ENCODE measurements around the gene ARL14EP. TPM values are rescaled to one million over a fixed set of nuclear protein-coding genes. Genes with fewer than 3 reads are reported as not detected.

ARL14EP gene
- total RNA-seq, 1 donor from 2014 or later: 38.9 TPM

DNA sequence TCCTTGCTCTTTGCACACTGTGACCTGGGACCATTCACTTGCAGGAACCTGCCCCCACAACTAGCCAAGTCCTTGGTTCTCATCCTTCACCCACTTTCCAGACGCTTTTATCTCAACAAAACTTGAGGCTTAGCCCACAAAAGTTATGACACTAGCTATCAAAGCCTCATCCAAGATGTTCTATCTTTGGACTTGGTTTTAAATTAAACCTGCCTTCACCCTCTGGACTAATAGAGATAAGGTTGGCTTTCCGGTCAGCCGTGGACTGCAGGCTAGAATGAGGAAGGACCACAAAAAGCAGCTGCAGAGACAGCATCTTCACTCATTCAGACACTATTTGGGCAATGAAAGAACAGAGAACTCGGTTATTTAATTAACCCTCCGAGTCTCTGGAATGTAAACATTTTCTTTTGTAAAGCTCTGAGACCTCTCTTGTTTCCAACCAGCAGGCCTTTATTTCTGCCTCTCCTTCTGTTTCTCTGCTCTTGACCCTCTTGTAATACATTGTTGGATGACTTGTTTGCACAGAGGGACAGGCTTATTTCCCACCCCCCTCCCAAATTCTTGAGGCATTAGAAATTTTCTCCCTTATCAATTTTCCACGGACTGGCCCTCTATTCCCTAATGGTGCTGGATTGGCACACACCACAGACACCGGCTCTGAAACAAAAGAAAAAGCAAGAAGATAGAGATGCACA, 41.4 kb downstream of the ARL14EP start:
- intact Hi-C loops (cut with DNase I): no loop called here
- ATAC-seq: no peak
- DNase-seq (ENCODE audit: missing footprints): no peak

DNA sequence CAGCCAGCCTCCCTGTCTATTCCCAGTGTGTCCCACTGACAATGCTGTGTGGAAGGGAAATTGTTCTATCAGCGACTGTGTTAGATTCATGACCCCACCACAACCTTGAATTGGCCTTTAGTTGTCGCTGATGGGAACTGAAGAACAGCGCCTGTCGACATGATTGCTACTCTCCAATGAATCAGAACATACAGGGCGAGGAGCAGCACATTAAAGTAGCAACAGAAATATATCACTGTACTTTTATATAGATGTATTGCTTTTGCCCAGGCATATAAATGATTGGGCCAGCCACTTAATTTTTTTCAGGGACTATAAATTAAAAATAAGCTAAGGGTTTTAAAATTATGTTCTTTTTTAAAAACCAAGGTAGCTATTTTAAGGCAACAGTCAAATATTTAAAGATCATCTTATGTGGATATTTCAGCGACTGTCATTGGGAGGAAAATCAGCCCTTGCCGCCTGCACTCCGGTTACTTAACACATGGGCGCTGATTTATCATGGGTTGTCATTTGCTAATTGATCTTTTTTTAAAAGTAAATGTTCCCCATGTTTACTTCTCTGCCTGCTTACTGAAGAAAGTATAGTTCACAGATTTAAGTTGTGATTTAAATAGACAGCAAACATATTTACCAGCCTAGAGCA, 42.1 kb downstream of the ARL14EP start:
- no peak for ATAC-seq
- DNase-seq (ENCODE audit: missing footprints): no peak
- intact Hi-C loops (cut with DNase I): no loop called here

DNA sequence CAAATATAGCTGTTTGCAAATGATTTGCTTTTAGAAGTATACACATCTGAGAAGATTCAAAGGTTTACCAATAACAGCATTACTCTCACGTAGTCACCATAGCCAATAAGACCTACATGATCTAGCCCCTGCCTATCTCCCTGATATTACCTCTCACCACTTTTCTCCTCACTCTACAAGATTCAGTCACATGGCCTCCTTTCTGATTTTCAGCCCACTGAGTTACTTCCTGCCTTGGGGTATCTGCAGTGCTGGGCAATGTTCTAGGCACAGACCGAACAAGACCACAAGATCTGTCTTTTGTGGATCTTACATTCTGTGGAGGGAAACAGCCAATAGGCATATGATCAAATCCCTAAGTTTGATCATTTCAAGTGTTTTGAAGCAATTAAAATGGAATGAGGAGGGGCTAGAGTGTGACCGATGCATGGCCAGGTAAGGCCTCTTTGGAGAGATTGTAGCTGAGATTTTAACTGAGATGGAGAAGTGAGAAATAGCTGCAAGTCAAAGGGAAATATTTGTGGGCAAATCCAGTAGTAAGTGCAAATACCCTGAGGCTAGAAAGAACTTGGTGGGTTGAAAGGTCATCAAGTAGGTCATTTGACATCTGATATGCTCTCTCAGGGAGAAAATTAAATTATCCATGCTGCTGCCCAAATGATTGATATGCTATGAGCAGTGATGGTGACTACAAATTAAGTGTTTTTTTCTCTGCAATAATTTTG, 43.1 kb downstream of the ARL14EP start:
- ATAC-seq: no peak
- intact Hi-C loops (cut with DNase I): no loop called here
- DNase-seq (ENCODE audit: missing footprints): no peak

DNA sequence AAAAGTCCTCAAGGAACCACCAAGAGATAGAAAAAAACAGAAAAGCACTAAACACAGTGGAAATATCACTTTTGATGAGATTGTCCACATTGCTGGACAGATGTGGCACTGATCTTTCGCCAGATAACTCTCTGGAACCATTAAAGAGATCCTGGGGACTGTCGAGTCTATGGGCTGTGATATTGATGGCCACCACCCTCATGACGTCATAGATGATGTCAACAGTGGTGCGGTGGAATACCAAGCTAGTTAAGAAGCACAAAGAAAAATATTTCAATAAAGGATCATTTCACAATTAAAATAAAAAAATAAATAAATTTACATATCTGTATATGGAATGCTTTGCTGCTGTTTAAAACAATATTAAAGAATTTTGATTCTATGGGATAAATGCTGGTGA, 45.5 kb downstream of the ARL14EP start:
- intact Hi-C loops (cut with DNase I): no loop called here
- DNase-seq (ENCODE audit: missing footprints): no peak
- no peak for ATAC-seq

DNA sequence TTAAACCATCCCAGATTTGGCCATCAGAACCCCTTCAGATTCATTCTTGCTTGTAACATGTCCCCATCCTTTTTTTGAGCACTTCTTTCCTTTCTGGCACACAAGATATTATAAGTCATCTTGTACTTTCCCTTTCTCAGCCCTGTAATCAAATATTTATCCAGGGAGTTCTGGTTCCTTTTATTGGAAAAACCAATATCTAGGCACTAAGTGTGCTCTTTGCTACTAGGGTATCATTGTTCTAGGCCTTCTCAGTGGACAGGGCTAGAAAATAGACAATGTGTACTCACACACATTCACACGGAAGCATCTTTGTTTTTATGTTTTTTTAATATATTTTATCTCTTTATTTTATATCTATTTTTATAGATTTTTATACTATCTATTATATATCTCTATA, 47.3 kb downstream of the ARL14EP start:
- DNase-seq (ENCODE audit: missing footprints): no peak
- intact Hi-C loops (cut with DNase I): no loop called here
- no peak for ATAC-seq

DNA sequence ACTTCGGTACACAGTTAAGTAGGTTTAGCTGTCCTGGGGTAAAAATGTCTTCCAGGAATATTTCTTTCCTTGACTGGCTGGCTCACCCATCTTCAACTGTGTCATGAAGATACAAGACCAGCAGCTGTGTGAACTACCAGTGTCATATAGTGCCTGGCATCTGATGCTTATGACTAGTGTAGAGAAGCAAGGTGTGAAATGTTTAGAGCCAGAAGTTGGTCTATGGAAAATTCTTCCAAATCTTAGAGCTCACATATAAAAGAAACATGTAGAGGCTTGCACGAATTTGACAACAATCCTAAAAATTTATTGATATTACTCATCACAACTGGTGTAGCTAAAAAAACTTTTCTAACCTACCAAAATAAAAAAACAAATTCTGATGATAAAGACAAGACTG, 54.4 kb downstream of the ARL14EP start:
- intact Hi-C loops (cut with DNase I): no loop called here
- ATAC-seq: no peak
- no peak for DNase-seq (ENCODE audit: missing footprints)

DNA sequence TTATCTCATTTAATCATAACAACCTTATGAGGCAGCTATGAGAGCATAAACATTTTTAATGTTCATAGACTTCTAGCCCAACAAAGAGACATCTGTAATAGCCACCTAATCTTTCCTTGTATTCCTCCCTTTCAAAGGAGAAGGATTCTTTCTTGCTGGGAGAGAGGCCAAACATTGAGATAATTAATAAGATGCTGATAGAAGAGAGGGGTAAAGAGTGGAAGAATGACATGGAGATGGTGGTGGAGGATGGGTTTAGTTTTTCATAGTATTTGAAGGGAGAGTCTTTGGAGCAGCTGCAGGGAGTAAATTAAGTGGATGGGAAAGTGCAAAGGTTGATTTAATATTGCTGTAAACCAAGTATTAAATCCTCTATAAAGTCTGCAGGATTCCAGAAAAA, 57.9 kb downstream of the ARL14EP start:
- ATAC-seq (no peak), DNase-seq (ENCODE audit: missing footprints) (no peak)
- intact Hi-C loops (cut with DNase I): no loop called here

DNA sequence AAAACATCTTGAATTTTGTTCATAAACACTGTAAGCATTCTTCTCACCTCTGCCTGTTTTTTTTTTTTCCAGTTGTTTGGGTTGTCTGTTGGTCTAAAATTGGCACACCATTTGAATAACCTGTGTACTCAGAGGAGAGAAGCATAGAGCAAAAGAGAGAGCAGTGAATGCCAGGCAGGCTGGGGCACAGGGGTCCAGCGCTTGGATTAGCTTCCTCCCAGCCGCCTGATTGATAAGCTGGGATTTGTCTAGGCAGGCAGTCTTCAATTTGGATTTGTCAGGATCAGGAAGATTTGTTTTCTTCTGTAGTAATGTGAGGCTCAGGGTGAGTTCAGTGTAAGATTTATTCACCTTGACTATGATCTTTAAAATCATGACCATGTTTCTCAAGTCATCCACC, 59.0 kb downstream of the ARL14EP start:
- ATAC-seq: no peak

More for the DNA sequence above, 59.0 kb downstream of the ARL14EP start:
- intact Hi-C loops (cut with DNase I): no loop called here
- no peak for DNase-seq (ENCODE audit: missing footprints)

Other genes with a start within 250 kb of the ARL14EP start
- not detected for gene FSHB, start 92.1 kb upstream of the ARL14EP start, total RNA-seq

All from Right ventricle myocardium inferior (tissue), 1 donor.